Adrenal gland (tissue), 19 donors: ENCODE measurements around the gene OR8D1. TPM values are rescaled to one million over a fixed set of nuclear protein-coding genes. Genes with fewer than 3 reads are reported as not detected.

Source experiments
- DNase-seq, 7 donors: peaks; one replicate each; pipeline ENCODE4 v3.0.0-alpha.2; 2019 to 2020
- H3K27ac ChIP-seq, 5 donors: fragments of 200-600 bp; sonication (generic) in 4 of 5; 1 replicate in 3 of 5; 2 replicates in 2 of 5; pipeline versions ENCODE4 v1.5.1 to v1.8.0; 2016 to 2020; ENCODE audit warnings: mild to moderate bottlenecking in 1 of 5
- H3K27me3 ChIP-seq: fragments of 200-600 bp; 2 replicates; pipeline ENCODE4 v1.8.0; 2021
- H3K36me3 ChIP-seq, 2 donors: fragments of 200-600 bp; replicated peaks in 1 of 2; 1 replicate in 1 of 2; 2 replicates in 1 of 2; pipeline versions ENCODE4 v1.5.1 to v1.8.0; 2018 to 2022
- H3K4me1 ChIP-seq, 2 donors: fragments of 200-600 bp; replicated peaks in 1 of 2; 1 replicate in 1 of 2; 2 replicates in 1 of 2; pipeline versions ENCODE4 v1.5.1 to v1.8.0; 2018 to 2021
- H3K4me3 ChIP-seq, 4 donors: fragments of 200-600 bp; sonication (generic) in 3 of 4; one replicate each; pipeline ENCODE4 v1.5.1; 2016 to 2018
- H3K9me3 ChIP-seq, 3 donors: fragments of 200-600 bp; sonication (generic) in 1 of 3; replicated peaks in 1 of 3; 1 replicate in 2 of 3; 2 replicates in 1 of 3; pipeline versions ENCODE4 v1.5.1 to v1.8.0; 2016 to 2021
- CTCF ChIP-seq, 6 experiments: fragments of 450-650 bp in 4 of 6; fragments of 200-600 bp in 2 of 6; sonication (generic) in 1 of 6; IDR thresholded peaks; 1 replicate in 5 of 6; 2 replicates in 1 of 6; pipeline versions ENCODE4 v1.5.1 to v1.8.0; 2016 to 2021; ENCODE audit warnings: antibody characterized with exemption in 6 of 6, mild to moderate bottlenecking in 2 of 6, moderate library complexity in 1 of 6
- POLR2A ChIP-seq, 2 donors: fragments of 450-650 bp; IDR thresholded peaks; one replicate each; pipeline ENCODE4 v1.6.1; 2017; ENCODE audit warnings: antibody characterized with exemption in 2 of 2, mild to moderate bottlenecking in 2 of 2, moderate library complexity in 1 of 2
- WGBS, 4 donors: extraction: QIAGEN DNeasy Blood & Tissue Kit in 2 of 4; methylation state at CpG; one replicate each; pipeline versions ENCODE4 v1.1.5 to v1.1.7; 2013 to 2017; 5-methylcytosine and 5-hydroxymethylcytosine counted together
- intact Hi-C, 2 donors: fragments of 100-400 bp; cut with DNase I; formaldehyde crosslinking; loops; one replicate each; pipeline versions ENCODE4 v1.14.1 to v1.15.0; 2022 to 2023
- long read RNA-seq, 10 donors: library from polyadenylated mRNA in 3 of 10; unstranded in 2 of 10; stranded (forward) in 1 of 10; transcript quantifications; one replicate each; pipeline ENCODE4 v2.0.0 and lab custom pipeline, GENCODE V29; 2021 to 2026
- polyA plus RNA-seq, 3 donors: library from polyadenylated mRNA; stranded (reverse); fragments of 200-250 nt in 2 of 3; fragments of 350-450 nt in 1 of 3; fragmentation: Illumina TruSeq in 1 of 3; extraction: RNeasy Lipid Tissue Mini Kit (QIAGEN cat#74804) in 1 of 3; gene quantifications; one replicate each; pipeline ENCODE4 v1.2.3, GENCODE V29; 2013 to 2014
- total RNA-seq, 9 donors: library from RNA; depleted of rRNA in 4 of 9; stranded (reverse); fragments of >200 nt in 4 of 9; fragments of 120-200 nt in 1 of 9; fragmentation: NEBNext Ultra II Directional in 1 of 9; extraction: Animal tissue kit (Norgen Biotek cat#: 25700) in 1 of 9; gene quantifications; one replicate each; pipeline versions ENCODE4 v1.1.0 to v1.2.4, GENCODE V29; 2013 to 2023
- donor health status: healthy with polysubstance abuse.
- donor health status: Bipolar disorder and iron deficiency.
- donor health status: DM: yes; HTN: yes; CAD: no.
- donor health status: DM: no; HTN: no; CAD: no.
- donor health status: DM: no; HTN: no; CAD: no.
- donor health status: DM: yes; HTN: yes; CAD: no.

The OR8D1 gene
- not detected for total RNA-seq
- polyA plus RNA-seq = not detected
- long read RNA-seq, donor 1 = 0 reads
- long read RNA-seq, donor 2 = 0 reads
- long read RNA-seq, donor 3 = 0 reads
- long read RNA-seq, donor 4 = 0 reads
- long read RNA-seq, donor 5 = 0 reads
- long read RNA-seq, donor 6 = 0 reads
- long read RNA-seq, donor 7 = 0 reads
- long read RNA-seq, donor 8 = 0 reads
- long read RNA-seq, donor 9 = 0 reads
- long read RNA-seq, donor 10 = 0 reads

GRCh38 chr11:124313849-124314248 is at the start of gene OR8D1:
OR8D1 (minus strand) TSS chr11:124313949; CDS start chr11:124310766, 3,183 bp downstream.
- intact Hi-C loops = no loop called here
- H3K27ac ChIP-seq = no peak within 1 kb of the TSS
- 73 to 76% (median 74%) methylated on average over 2 of the region's 2 CpGs for WGBS, 4 donors
- DNase-seq = no peak
- H3K4me3 ChIP-seq = no peak within 1 kb of the TSS
- H3K4me1 ChIP-seq = no peaks in the 10 kb centered on the region
- no peak for TF ChIP-seq CTCF (IDR thresholded peaks at IDR 0.05)
- no peak for TF ChIP-seq POLR2A (IDR thresholded peaks at IDR 0.05)
- H3K9me3 ChIP-seq = no peaks in the 10 kb centered on the region
- H3K36me3 ChIP-seq = no peaks in the 10 kb centered on the region
- H3K27me3 ChIP-seq = no peaks in the 10 kb centered on the region

GRCh38 chr11:124359566-124359965 is 45.8 kb upstream of the OR8D1 start:
- 9 to 46% (median 25%) methylated on average over 2 of the region's 2 CpGs for WGBS, 4 donors
- Histone ChIP-seq H3K36me3 (no peaks in the 10 kb centered on the region), H3K9me3 (no peaks in the 10 kb centered on the region), H3K27ac (no peak overlapping the region), H3K27me3 (no peaks in the 10 kb centered on the region), H3K4me1 (no peaks in the 10 kb centered on the region), H3K4me3 (no peak overlapping the region)
- TF ChIP-seq CTCF (IDR thresholded peaks at IDR 0.05) = no peak
- no peak for TF ChIP-seq POLR2A (IDR thresholded peaks at IDR 0.05)
- no peak for DNase-seq
- intact Hi-C loops = no loop called here

DNA sequence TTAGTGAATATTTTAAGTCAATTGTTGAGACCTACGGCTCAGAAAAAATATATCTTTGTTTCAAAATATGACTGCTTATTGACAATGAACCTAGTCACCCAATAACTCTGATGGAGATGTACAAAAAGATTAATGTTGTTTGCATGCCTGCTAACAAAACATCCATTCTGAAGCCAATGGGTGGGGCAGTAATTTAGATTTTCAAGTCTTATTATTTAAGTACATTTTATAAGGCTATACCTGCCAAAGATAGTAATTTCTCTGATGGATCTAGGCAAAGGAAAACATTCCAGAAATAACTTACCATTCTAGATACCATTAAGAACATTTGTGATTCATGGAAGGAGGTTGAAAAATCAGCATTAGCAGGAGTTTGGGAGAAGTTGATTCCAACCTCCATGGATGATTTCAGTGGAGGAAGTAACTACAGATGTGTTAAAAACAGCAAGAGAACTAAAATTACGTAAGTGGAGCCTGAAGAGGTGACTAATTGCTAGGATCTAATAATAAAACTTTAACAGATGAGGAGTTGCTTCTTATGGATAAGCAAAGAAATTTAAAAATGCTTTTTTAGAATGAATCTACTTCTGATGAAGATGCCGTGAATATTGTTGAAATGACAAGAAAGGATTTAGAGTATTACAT is 32.7 kb upstream of the OR8D1 start:
- H3K27me3 ChIP-seq = no peaks in the 10 kb centered on the region
- WGBS, 4 donors = 19 to 54% (median 50%) methylated on average over 3 of the region's 3 CpGs
- no peak overlapping the region for H3K27ac ChIP-seq
- H3K36me3 ChIP-seq = no peaks in the 10 kb centered on the region
- TF ChIP-seq CTCF (IDR thresholded peaks at IDR 0.05) (no peak), POLR2A (IDR thresholded peaks at IDR 0.05) (no peak)
- no peak for DNase-seq
- intact Hi-C loops = no loop called here
- H3K4me3 ChIP-seq = no peak overlapping the region
- no peaks in the 10 kb centered on the region for H3K4me1 ChIP-seq
- no peaks in the 10 kb centered on the region for H3K9me3 ChIP-seq

DNA sequence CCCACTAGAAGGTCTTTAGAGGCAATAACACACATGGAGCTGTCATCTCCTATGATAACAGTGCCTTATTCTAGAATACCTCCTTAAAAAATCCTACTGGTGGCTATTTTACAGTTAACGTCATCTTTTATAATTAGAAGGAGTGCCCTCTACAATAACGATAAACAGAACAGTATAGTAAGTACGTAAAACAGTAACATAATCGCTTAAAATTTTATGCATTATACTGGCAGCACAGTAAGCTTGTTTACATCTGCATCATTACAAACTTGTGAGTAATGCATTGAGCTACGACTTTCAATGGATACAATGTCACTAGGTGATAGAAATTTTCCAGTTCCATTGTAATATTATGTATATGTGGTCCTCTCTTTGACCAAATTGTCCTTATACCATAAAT is 30.6 kb upstream of the OR8D1 start:
- intact Hi-C loops = no loop called here
- no peak for DNase-seq
- Histone ChIP-seq H3K4me1 (no peaks in the 10 kb centered on the region), H3K27ac (no peak overlapping the region), H3K4me3 (no peak overlapping the region), H3K36me3 (no peaks in the 10 kb centered on the region), H3K27me3 (no peaks in the 10 kb centered on the region), H3K9me3 (no peaks in the 10 kb centered on the region)
- WGBS, 4 donors = 74 to 76% (median 75%) methylated on average over 5 of the region's 5 CpGs
- TF ChIP-seq CTCF (IDR thresholded peaks at IDR 0.05) (no peak), POLR2A (IDR thresholded peaks at IDR 0.05) (no peak)
